ENCODE measurements around the gene CFAP299. TPM values are rescaled to one million over a fixed set of nuclear protein-coding genes. Genes with fewer than 3 reads are reported as not detected.

The CFAP299 gene
- total RNA-seq, 4 donors from 2014 or later, result 0.84 to 2.5 (median 2.2) TPM; not detected in 1

DNA sequence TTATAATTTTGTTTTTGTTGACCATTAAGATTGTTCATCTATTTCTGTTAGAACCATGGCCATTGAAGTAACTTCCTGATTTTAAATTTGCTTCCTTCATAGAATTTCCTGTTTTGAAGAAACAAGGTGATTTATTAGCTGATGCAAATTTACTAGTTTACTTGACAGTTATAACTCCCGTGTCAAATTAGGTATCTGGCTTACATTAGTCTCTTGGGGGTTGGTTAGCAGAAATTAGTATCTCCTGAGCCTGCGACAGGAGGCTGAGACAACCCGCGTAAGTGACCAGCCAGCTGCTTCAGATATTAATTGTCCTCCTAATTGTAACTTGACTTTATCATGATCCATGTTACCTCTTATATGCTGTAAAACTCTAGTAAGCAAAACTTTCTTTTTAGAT lies 154.3 kb downstream of the CFAP299 start:
- DNase-seq (ENCODE audit: extremely low spot score), result no peak
- TF ChIP-seq EP300 (IDR thresholded peaks at IDR 0.05) (no peak), POLR2A (IDR thresholded peaks at IDR 0.05; ENCODE audit: low read depth) (no peak), POLR2AphosphoS5 (IDR thresholded peaks at IDR 0.05) (no peak)
- TF ChIP-seq, protein P1, sequence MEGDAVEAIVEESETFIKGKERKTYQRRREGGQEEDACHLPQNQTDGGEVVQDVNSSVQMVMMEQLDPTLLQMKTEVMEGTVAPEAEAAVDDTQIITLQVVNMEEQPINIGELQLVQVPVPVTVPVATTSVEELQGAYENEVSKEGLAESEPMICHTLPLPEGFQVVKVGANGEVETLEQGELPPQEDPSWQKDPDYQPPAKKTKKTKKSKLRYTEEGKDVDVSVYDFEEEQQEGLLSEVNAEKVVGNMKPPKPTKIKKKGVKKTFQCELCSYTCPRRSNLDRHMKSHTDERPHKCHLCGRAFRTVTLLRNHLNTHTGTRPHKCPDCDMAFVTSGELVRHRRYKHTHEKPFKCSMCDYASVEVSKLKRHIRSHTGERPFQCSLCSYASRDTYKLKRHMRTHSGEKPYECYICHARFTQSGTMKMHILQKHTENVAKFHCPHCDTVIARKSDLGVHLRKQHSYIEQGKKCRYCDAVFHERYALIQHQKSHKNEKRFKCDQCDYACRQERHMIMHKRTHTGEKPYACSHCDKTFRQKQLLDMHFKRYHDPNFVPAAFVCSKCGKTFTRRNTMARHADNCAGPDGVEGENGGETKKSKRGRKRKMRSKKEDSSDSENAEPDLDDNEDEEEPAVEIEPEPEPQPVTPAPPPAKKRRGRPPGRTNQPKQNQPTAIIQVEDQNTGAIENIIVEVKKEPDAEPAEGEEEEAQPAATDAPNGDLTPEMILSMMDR (IDR thresholded peaks at IDR 0.05), result no peak
- 83% methylated on average over 4 of the region's 4 CpGs for WGBS
- H3K36me3 ChIP-seq, result no peaks in the 10 kb centered on the region
- no peak overlapping the region for H3K4me3 ChIP-seq
- intact Hi-C loops (cut with DNase I), result no loop called here
- no peaks in the 10 kb centered on the region for H3K9me3 ChIP-seq
- H3K4me1 ChIP-seq, result no peaks in the 10 kb centered on the region
- no peaks in the 10 kb centered on the region for H3K27me3 ChIP-seq
- no peak overlapping the region for H3K27ac ChIP-seq (replicated peaks in 1 of 4)

DNA sequence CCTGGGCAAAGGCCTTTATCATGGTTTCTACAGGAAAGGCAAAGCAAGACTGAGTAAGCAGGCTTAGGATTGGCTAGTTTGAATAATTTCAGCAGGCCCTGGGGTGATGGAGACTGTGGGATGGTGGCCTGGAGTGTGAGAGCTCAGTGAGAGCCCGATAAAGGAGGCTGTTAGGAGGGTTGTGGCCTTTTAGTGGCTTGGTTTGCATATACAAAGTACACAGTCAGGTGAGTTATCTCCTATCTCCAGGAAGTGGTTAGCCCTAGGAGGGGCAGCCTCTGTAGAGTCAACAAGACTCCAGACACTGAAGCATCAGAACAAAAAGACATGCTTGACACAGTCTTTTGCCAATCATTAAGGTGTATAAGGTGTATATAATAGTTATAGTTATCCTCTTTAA lies 157.2 kb downstream of the CFAP299 start:
- Histone ChIP-seq H3K36me3 (no peaks in the 10 kb centered on the region), H3K4me3 (no peak overlapping the region), H3K4me1 (no peaks in the 10 kb centered on the region), H3K27ac (replicated peaks in 1 of 4) (no peak overlapping the region), H3K27me3 (no peaks in the 10 kb centered on the region), H3K9me3 (peaks cover 0 to 6% (median 2%) of the 10 kb centered on the region in 4 donors)
- TF ChIP-seq, protein P1 (IDR thresholded peaks at IDR 0.05), result no peak
- no peak for TF ChIP-seq POLR2AphosphoS5 (IDR thresholded peaks at IDR 0.05)
- no peak for TF ChIP-seq POLR2A (IDR thresholded peaks at IDR 0.05; ENCODE audit: low read depth)
- TF ChIP-seq EP300 (IDR thresholded peaks at IDR 0.05), result no peak
- WGBS, result 100% methylated on average over 1 of the region's 1 CpG
- intact Hi-C loops (cut with DNase I), result no loop called here
- no peak for DNase-seq (ENCODE audit: extremely low spot score)

DNA sequence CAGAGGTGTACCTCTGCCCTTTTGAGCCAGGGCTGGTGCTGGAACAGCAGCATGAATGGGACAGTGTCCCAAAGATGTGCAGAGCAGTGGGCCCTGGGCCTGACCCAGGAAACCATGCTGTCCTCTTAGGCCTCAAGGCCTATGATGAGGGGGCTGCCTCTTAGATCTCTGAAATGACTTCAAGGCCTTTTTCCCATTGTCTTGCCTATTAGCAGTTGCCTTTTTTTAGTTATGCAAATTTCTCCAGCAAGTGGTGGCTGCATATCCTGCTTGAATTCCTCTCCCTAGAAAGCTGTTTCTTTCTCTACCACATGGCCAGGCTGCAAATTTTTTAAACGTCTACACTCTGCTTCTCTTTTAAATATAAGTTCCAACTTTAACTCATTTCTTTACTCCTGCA lies 160.3 kb downstream of the CFAP299 start:
- H3K4me3 ChIP-seq, result no peak overlapping the region
- no peak for DNase-seq (ENCODE audit: extremely low spot score)
- no peaks in the 10 kb centered on the region for H3K36me3 ChIP-seq
- H3K9me3 ChIP-seq, result peaks cover 0 to 6% (median 2%) of the 10 kb centered on the region in 4 donors
- intact Hi-C loops (cut with DNase I), result no loop called here
- TF ChIP-seq POLR2AphosphoS5 (IDR thresholded peaks at IDR 0.05), result no peak
- no peak for TF ChIP-seq EP300 (IDR thresholded peaks at IDR 0.05)
- no peak for TF ChIP-seq POLR2A (IDR thresholded peaks at IDR 0.05; ENCODE audit: low read depth)
- TF ChIP-seq, protein P1 (IDR thresholded peaks at IDR 0.05), result no peak
- H3K27me3 ChIP-seq, result no peaks in the 10 kb centered on the region
- H3K4me1 ChIP-seq, result no peaks in the 10 kb centered on the region
- no peak overlapping the region for H3K27ac ChIP-seq (replicated peaks in 1 of 4)
- 72% methylated on average over 1 of the region's 1 CpG for WGBS

DNA sequence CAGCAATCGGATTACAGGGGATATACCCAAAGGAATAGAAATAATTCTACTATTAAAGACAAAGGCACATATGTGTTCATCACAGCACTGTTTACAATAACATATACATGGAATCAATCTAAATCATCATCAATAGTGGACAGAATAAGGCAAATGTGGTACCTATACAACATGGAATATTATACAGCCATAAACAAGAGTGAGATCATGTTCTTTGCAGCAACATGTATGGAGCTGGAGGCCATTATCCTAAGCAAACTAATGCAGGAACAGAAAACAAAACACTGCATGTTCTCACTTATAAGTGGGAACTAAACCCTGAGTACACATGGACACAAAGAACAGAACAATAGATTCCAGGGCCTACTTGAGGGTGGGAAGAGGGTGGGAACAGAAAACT lies 163.2 kb downstream of the CFAP299 start:
- H3K9me3 ChIP-seq, result peaks cover 0 to 6% (median 2%) of the 10 kb centered on the region in 4 donors
- no peaks in the 10 kb centered on the region for H3K4me1 ChIP-seq
- H3K27ac ChIP-seq (replicated peaks in 1 of 4), result no peak overlapping the region
- WGBS, result 84% methylated on average over 1 of the region's 1 CpG
- no peaks in the 10 kb centered on the region for H3K36me3 ChIP-seq
- no peaks in the 10 kb centered on the region for H3K27me3 ChIP-seq
- DNase-seq (ENCODE audit: extremely low spot score), result no peak
- H3K4me3 ChIP-seq, result no peak overlapping the region
- intact Hi-C loops (cut with DNase I), result no loop called here
- TF ChIP-seq EP300 (IDR thresholded peaks at IDR 0.05) (no peak), POLR2A (IDR thresholded peaks at IDR 0.05; ENCODE audit: low read depth) (no peak), POLR2AphosphoS5 (IDR thresholded peaks at IDR 0.05) (no peak)
- TF ChIP-seq, protein P1 (IDR thresholded peaks at IDR 0.05), result no peak

DNA sequence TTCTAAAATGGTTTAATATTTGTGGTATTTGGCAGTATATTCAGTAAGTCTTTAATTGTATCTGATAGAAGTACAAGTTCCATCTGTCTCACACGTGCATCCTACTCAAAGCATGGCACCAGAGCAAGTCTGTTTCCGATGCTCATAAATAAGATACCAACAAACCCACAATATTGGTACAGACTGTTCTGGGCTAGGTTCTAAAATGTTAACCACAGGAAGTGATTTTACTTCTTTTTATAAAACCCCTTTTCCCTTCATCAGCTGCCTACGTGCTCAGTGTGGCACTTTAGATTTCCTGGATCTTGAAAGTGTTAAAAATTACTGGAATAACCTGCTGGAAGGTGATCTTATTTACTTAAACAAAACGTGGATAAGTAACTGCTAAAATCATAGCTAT lies 165.1 kb downstream of the CFAP299 start:
- WGBS, result 50% methylated on average over 4 of the region's 4 CpGs

More for the DNA sequence above, 165.1 kb downstream of the CFAP299 start:
- Histone ChIP-seq H3K27ac (replicated peaks in 1 of 4) (no peak overlapping the region), H3K9me3 (peaks cover 0 to 5% (median 2%) of the 10 kb centered on the region in 4 donors), H3K36me3 (no peaks in the 10 kb centered on the region), H3K4me3 (no peak overlapping the region), H3K27me3 (no peaks in the 10 kb centered on the region), H3K4me1 (no peaks in the 10 kb centered on the region)
- DNase-seq (ENCODE audit: extremely low spot score), result no peak
- intact Hi-C loops (cut with DNase I), result no loop called here
- TF ChIP-seq EP300 (IDR thresholded peaks at IDR 0.05) (no peak), POLR2A (IDR thresholded peaks at IDR 0.05; ENCODE audit: low read depth) (no peak), POLR2AphosphoS5 (IDR thresholded peaks at IDR 0.05) (no peak)
- TF ChIP-seq, protein P1 (IDR thresholded peaks at IDR 0.05), result no peak

Data from esophagus muscularis mucosa (tissue), 4 donors.